Measurements from ENCODE around the gene NHP2. TPM values are rescaled to one million over a fixed set of nuclear protein-coding genes. Genes with fewer than 3 reads are reported as not detected.
A peak's percentile ranks its signal among the peaks of the same experiment; 100 is the strongest.

NHP2 gene
- total and polyA plus RNA-seq, 3 donors from 2014 or later: 105 to 208 (median 132) TPM

DNA sequence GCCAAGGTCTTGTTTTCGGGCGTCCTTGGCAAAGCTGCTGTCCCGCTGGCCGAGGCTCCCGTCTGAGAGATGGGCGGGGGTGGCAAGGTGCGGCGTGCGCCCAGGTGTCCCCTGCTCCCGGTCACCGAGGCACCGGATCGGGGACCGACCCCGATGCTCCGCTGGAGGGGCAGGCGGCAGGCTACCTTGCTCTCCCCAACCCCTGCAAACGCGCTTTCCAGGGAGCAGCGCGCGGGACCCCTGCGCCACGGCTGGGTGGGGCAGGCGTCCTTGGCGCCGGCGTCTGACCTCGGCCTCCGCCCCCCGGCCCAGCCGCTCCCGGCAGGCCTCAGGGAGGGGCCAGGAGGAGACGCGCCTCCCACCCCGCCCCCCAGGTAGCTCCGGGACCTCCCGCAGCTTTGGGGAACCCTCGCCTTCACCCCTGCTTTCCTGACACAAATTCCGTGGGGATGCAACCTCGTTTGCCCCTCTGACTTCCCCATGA is 39.8 kb downstream of the NHP2 start:
- no peak for TF ChIP-seq POLR2A (IDR thresholded peaks at IDR 0.05)
- TF ChIP-seq, protein P1, sequence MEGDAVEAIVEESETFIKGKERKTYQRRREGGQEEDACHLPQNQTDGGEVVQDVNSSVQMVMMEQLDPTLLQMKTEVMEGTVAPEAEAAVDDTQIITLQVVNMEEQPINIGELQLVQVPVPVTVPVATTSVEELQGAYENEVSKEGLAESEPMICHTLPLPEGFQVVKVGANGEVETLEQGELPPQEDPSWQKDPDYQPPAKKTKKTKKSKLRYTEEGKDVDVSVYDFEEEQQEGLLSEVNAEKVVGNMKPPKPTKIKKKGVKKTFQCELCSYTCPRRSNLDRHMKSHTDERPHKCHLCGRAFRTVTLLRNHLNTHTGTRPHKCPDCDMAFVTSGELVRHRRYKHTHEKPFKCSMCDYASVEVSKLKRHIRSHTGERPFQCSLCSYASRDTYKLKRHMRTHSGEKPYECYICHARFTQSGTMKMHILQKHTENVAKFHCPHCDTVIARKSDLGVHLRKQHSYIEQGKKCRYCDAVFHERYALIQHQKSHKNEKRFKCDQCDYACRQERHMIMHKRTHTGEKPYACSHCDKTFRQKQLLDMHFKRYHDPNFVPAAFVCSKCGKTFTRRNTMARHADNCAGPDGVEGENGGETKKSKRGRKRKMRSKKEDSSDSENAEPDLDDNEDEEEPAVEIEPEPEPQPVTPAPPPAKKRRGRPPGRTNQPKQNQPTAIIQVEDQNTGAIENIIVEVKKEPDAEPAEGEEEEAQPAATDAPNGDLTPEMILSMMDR (IDR thresholded peaks at IDR 0.05): no peak
- intact Hi-C loops (cut with DNase I; ENCODE audit: low total_unique reads): no loop called here
- Histone ChIP-seq H3K27me3 (no peaks in the 10 kb centered on the region), H3K4me1 (peaks cover 9% of the 10 kb centered on the region), H3K27ac (no peak overlapping the region), H3K4me3 (peak overlapping the region; percentile 37 to 43), H3K36me3 (ENCODE audit: low read depth, missing control alignments) (no peaks in the 10 kb centered on the region), H3K9me3 (no peaks in the 10 kb centered on the region)
- WGBS, 2 donors: 0% methylated on average over 36 of the region's 41 CpGs; no CpG with 5 or more reads in 1 of the 2 donors
- DNase-seq: no peak

DNA sequence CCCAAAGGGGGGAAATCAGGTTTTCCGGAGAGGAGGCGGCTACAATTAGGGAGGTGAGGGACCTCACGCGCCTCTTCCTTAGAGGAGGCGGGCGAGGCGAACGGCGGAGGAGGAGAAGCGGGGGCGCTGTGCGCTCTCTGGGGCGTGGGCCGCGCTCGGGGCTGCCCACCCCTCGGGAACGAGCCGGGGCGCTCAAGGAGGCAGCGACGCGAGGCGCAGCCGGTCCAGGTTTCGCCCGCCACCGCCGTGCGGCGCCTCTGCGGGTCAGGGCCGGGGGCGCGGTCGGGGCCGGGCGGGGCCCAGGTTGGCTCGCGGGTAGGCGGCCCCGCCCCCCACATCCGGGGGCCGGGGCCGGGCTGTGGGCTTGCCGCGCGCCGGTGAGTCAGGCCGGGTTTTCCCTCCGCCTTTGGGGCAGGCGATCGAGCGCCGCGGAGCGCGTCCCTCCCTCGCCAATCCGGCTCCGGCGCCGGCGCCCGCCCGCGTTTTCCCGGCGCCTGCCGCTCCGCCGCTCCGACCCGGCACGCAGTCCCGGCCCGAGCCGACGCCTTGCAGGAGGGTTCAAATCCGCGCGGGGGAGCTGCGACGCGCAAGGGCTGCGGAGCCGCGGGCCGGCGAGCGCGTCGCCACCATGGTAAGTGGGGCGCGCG is 40.4 kb downstream of the NHP2 start, which contains the start of gene N4BP3:
TSS of gene N4BP3 (plus strand) at position 392 of the 647 bp plus-strand sequence. CDS start 6,052 bp downstream, outside the sequence.
- no peak for TF ChIP-seq POLR2A (IDR thresholded peaks at IDR 0.05)
- TF ChIP-seq, protein P1 (IDR thresholded peaks at IDR 0.05): no peak
- 0 to 2% methylated on average over 1 to 37 of the region's 96 CpGs for WGBS, 2 donors
- Histone ChIP-seq H3K27me3 (no peaks in the 10 kb centered on the region), H3K36me3 (ENCODE audit: low read depth, missing control alignments) (no peaks in the 10 kb centered on the region), H3K9me3 (no peaks in the 10 kb centered on the region), H3K4me3 (peak within 1 kb of the TSS; percentile 37 to 43), H3K27ac (no peak within 1 kb of the TSS), H3K4me1 (peaks cover 9% of the 10 kb centered on the region)
- peak; percentile 49 for DNase-seq
- intact Hi-C loops (cut with DNase I; ENCODE audit: low total_unique reads): no loop called here

DNA sequence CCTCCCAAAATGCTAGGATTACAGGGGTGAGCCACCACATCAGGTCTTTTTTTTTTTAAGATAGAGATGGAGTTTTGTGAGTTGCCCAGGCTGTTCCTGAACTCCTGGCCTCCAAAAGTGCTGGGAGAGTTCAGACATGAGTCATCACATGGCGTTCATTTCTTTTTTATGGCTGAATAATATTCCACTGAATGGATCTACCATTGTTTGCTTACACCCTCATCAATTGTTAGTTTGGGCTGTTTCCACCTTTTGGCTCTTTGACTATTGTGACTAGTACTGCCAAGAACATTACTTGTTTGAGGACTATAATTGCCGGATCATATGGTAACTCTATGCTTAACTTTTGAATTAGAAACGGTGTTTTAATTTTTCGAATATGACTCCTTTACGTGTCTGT is 41.1 kb downstream of the NHP2 start:
- 41 to 57% methylated on average over 5 of the region's 5 CpGs for WGBS, 2 donors
- DNase-seq: no peak
- H3K27ac ChIP-seq: no peak overlapping the region
- peak overlapping the region; percentile 37 to 43 for H3K4me3 ChIP-seq
- no peaks in the 10 kb centered on the region for H3K36me3 ChIP-seq (ENCODE audit: low read depth, missing control alignments)
- intact Hi-C loops (cut with DNase I; ENCODE audit: low total_unique reads): no loop called here
- TF ChIP-seq, protein P1 (IDR thresholded peaks at IDR 0.05): no peak
- TF ChIP-seq POLR2A (IDR thresholded peaks at IDR 0.05): no peak
- peaks cover 9% of the 10 kb centered on the region for H3K4me1 ChIP-seq
- no peaks in the 10 kb centered on the region for H3K27me3 ChIP-seq
- no peaks in the 10 kb centered on the region for H3K9me3 ChIP-seq

DNA sequence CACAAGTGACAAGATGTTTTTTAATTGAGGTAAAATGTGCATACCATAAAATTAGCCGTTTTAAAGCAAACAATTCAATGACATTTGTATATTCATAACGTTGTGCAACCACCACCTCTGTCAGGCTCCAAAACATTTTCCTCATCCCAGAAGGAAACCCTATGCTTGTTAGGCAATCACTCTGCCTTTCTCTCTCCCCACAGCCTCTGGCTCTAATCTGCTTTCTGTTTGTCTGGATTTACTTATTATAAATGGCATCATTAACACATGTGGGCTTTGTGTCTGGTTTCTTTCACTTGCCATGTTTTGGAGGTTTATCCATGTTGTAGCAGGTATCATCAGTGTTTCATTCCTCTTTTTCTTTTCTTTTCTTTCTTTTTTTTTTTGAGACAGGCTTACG is 41.8 kb downstream of the NHP2 start:
- Histone ChIP-seq H3K4me1 (peaks cover 9% of the 10 kb centered on the region), H3K27me3 (no peaks in the 10 kb centered on the region), H3K9me3 (no peaks in the 10 kb centered on the region), H3K4me3 (no peak overlapping the region), H3K36me3 (ENCODE audit: low read depth, missing control alignments) (no peaks in the 10 kb centered on the region), H3K27ac (no peak overlapping the region)
- DNase-seq: no peak
- intact Hi-C loops (cut with DNase I; ENCODE audit: low total_unique reads): no loop called here
- 52 to 53% methylated on average over 3 of the region's 3 CpGs for WGBS, 2 donors
- TF ChIP-seq POLR2A (IDR thresholded peaks at IDR 0.05): no peak
- TF ChIP-seq, protein P1 (IDR thresholded peaks at IDR 0.05): no peak

DNA sequence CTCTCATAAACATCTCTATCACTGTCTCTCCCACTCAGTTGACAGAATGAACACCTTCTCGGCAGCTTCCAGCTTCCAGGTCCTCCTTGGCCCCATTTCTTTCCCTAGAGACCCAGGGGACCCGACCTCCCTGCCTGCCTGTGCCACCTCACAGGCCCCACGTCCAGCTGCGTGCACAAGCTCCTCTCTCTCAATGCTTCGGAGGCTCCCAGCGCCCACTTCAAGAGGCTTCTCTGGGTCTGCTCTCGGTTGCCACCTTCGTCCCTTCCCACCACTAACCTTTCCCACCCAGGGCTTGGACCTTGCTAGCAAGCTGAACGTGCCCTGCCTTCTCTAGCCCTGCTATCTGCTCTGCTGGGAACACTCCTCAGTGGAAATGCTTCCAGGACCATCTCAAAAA is 43.2 kb downstream of the NHP2 start:
- no peaks in the 10 kb centered on the region for H3K36me3 ChIP-seq (ENCODE audit: low read depth, missing control alignments)
- no peaks in the 10 kb centered on the region for H3K27me3 ChIP-seq
- WGBS, 2 donors: 92 to 93% methylated on average over 9 of the region's 9 CpGs
- intact Hi-C loops (cut with DNase I; ENCODE audit: low total_unique reads): no loop called here
- H3K4me3 ChIP-seq: no peak overlapping the region
- no peaks in the 10 kb centered on the region for H3K9me3 ChIP-seq
- H3K27ac ChIP-seq: no peak overlapping the region
- peaks cover 9% of the 10 kb centered on the region for H3K4me1 ChIP-seq
- DNase-seq: no peak
- TF ChIP-seq, protein P1 (IDR thresholded peaks at IDR 0.05): no peak
- TF ChIP-seq POLR2A (IDR thresholded peaks at IDR 0.05): no peak
